SJCRH30 (cell line): ENCODE data around the gene LCE3E. TPM values are rescaled to one million over a fixed set of nuclear protein-coding genes. Genes with fewer than 3 reads are reported as not detected.

ENCODE experiments used
- DNase-seq, 2 experiments: peaks; one replicate each; pipeline ENCODE4 v3.0.0-alpha.2; 2015 to 2020
- H3K27ac ChIP-seq: fragments of 250-450 bp; sonication (Bioruptor Pico); 2 replicates; pipeline ENCODE4 v1.5.1; 2020; ENCODE audit warnings: mild to moderate bottlenecking, moderate library complexity
- H3K27me3 ChIP-seq: fragments of 250-450 bp; sonication (Bioruptor Pico); 2 replicates; pipeline ENCODE4 v1.5.1; 2020; ENCODE audit warnings: mild to moderate bottlenecking, moderate library complexity
- H3K36me3 ChIP-seq: fragments of 250-450 bp; sonication (Bioruptor Pico); 2 replicates; pipeline ENCODE4 v1.5.1; 2020; ENCODE audit warnings: mild to moderate bottlenecking, moderate library complexity
- H3K4me1 ChIP-seq: fragments of 250-450 bp; sonication (Bioruptor Pico); 2 replicates; pipeline ENCODE4 v1.5.1; 2020; ENCODE audit warnings: mild to moderate bottlenecking, moderate library complexity
- H3K4me3 ChIP-seq: fragments of 250-450 bp; sonication (Bioruptor Pico); 2 replicates; pipeline ENCODE4 v1.5.1; 2020; ENCODE audit warnings: mild to moderate bottlenecking, moderate library complexity
- H3K9me3 ChIP-seq: fragments of 250-450 bp; sonication (Bioruptor Pico); replicated peaks from 2 replicates; pipeline ENCODE4 v1.5.1; 2020; ENCODE audit warnings: mild to moderate bottlenecking, moderate library complexity
- total RNA-seq: library from RNA; depleted of rRNA; stranded (reverse); fragments of >200 nt; shearing (Covaris generic); gene quantifications from 2 replicates; pipeline ENCODE4 v1.2.3, GENCODE V29; 2014; rRNA removed

LCE3E gene
- total RNA-seq, 1 experiment from 2014 or later, result not detected

DNA sequence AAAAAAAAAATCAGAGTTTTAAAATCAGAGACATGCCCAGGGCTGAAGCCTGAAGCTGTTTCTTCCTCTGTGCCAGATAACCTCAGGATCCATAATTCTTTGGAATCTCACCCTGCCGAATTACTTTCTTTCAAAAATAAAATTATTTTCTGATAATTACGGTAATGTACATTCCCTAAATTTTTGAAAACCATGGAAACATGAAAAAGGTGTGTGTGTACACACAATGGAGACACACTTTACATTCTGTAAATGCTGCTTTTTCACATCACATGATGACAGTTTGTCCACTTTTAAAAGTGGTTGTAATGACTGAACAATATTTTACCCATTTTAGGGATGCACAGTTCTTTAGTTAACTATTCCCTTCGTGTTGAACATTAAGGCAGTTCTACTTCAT, 30.8 kb downstream of the LCE3E start:
- H3K36me3 ChIP-seq, result no peaks in the 10 kb centered on the region
- H3K4me1 ChIP-seq, result no peaks in the 10 kb centered on the region
- no peak overlapping the region for H3K27ac ChIP-seq
- H3K9me3 ChIP-seq, result no peaks in the 10 kb centered on the region
- H3K4me3 ChIP-seq, result no peak overlapping the region
- no peak for DNase-seq
- H3K27me3 ChIP-seq, result no peaks in the 10 kb centered on the region

DNA sequence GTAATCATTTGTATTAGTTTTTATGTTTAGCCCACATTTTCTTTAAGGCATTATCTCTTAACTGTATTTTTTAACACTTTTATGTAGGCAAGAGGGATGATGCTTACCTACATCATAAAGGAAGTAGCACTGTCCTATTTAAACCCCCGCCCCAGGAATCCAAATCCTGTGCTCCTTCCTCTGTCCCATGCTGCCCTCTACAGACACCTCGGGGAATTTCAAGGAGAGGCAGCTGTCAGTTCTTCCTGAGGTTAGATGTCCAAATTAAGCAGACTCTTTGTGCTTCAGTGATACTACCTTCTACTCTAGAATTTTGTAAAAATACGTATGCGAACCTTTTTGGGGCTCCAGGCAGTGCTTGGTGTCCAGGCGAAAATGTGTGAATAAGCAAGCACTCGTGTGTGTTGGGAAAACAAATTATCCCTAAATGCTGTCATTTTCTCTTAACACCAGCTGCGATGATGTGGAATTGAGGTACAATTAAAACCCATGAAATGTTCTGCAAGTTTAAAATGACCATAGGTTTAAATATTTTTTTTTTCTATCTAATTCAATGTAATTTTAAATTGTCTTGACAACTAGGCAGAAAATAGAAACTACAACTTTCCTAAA, 33.1 kb downstream of the LCE3E start:
- Histone ChIP-seq H3K27ac (no peak overlapping the region), H3K9me3 (no peaks in the 10 kb centered on the region), H3K27me3 (no peaks in the 10 kb centered on the region), H3K4me3 (no peak overlapping the region), H3K36me3 (no peaks in the 10 kb centered on the region), H3K4me1 (no peaks in the 10 kb centered on the region)
- DNase-seq, result peak; percentile 39 to 63

DNA sequence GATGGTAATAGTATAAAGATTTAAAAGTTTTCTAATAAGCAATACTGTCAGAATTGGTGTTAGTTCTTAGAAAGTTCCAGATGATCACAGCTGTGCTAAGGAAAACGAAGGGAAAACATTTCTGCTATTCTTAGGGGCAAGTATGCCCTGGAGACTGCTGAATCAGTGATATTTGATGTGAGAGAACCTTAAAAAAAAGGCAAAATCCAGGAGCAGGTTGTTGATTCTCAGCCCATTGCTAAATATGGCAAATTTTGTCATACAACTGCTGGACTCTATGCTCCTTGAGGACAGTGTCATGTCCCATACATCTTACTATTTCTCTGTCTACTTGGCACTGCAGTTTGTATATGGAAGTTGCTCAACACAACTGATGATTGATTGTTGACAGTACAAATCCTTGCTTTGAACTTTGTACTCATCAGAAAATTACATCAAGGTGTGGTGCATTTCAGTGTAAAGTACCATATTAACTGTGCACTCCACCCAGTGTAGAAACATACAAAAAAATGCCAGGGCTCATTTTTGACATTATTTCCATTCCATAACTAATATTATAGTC, 41.4 kb downstream of the LCE3E start:
- H3K27me3 ChIP-seq, result no peaks in the 10 kb centered on the region
- H3K4me3 ChIP-seq, result no peak overlapping the region
- no peak for DNase-seq
- H3K4me1 ChIP-seq, result no peaks in the 10 kb centered on the region
- no peaks in the 10 kb centered on the region for H3K9me3 ChIP-seq
- no peaks in the 10 kb centered on the region for H3K36me3 ChIP-seq
- no peak overlapping the region for H3K27ac ChIP-seq

GRCh38 chr1:152520561-152521090, 46.0 kb downstream of the LCE3E start:
- Histone ChIP-seq H3K9me3 (no peaks in the 10 kb centered on the region), H3K27ac (no peak overlapping the region), H3K27me3 (no peaks in the 10 kb centered on the region), H3K4me1 (no peaks in the 10 kb centered on the region), H3K36me3 (no peaks in the 10 kb centered on the region), H3K4me3 (no peak overlapping the region)
- DNase-seq, result no peak

DNA sequence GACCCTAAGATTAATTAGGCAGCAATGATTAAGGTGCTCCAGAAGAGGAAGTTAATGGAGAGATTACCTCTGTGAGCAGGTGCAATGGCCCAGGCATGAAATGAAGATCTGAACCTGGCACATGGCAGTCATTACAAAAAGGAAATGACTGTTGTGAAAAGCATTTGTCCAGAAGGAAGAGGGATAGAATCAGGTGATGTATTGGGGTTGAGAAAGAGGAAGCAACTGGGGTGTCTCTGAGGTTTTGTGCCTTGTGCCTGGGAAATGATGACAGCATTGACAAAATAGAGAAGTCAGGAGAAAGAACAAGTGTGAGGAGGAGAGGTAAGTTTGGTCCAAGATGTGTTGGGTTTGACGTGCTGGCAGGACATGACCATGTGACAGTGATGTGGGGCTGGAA, 46.7 kb downstream of the LCE3E start:
- DNase-seq, result no peak
- Histone ChIP-seq H3K36me3 (no peaks in the 10 kb centered on the region), H3K9me3 (no peaks in the 10 kb centered on the region), H3K4me1 (no peaks in the 10 kb centered on the region), H3K27me3 (no peaks in the 10 kb centered on the region), H3K27ac (no peak overlapping the region), H3K4me3 (no peak overlapping the region)

GRCh38 chr1:152517237-152517811, 49.3 kb downstream of the LCE3E start:
- no peak for DNase-seq
- Histone ChIP-seq H3K36me3 (no peaks in the 10 kb centered on the region), H3K27me3 (no peaks in the 10 kb centered on the region), H3K4me1 (no peaks in the 10 kb centered on the region), H3K9me3 (no peaks in the 10 kb centered on the region), H3K27ac (no peak overlapping the region), H3K4me3 (no peak overlapping the region)

- Histone ChIP-seq H3K4me3 (no peak overlapping the region), H3K27me3 (no peaks in the 10 kb centered on the region), H3K9me3 (no peaks in the 10 kb centered on the region), H3K36me3 (no peaks in the 10 kb centered on the region), H3K27ac (no peak overlapping the region), H3K4me1 (no peaks in the 10 kb centered on the region)
- DNase-seq, result no peak
These were observed 50.5 kb downstream of the LCE3E start for GRCh38 chr1:152516082-152516481.

Other genes with a start within 250 kb of the LCE3E start
- gene FLG, start 241.5 kb downstream of the LCE3E start, total RNA-seq, result 0.03 and 0.04 TPM in 2 replicates
- not detected in 2 replicates for gene FLG2, start 206.8 kb downstream of the LCE3E start, total RNA-seq
- gene CRNN, start 152.5 kb downstream of the LCE3E start, total RNA-seq, result not detected in 2 replicates
- not detected in 2 replicates for gene LCE5A, start 56.0 kb downstream of the LCE3E start, total RNA-seq
- not detected in 2 replicates for gene CRCT1, start 52.3 kb downstream of the LCE3E start, total RNA-seq
- not detected in 2 replicates for gene LCE3D, start 13.7 kb upstream of the LCE3E start, total RNA-seq
- not detected in 2 replicates for gene LCE3C, start 33.5 kb upstream of the LCE3E start, total RNA-seq
- not detected in 2 replicates for gene LCE3B, start 47.0 kb upstream of the LCE3E start, total RNA-seq
- not detected in 2 replicates for gene LCE3A, start 56.3 kb upstream of the LCE3E start, total RNA-seq
- not detected in 2 replicates for gene LCE2D, start 96.6 kb upstream of the LCE3E start, total RNA-seq
- not detected in 2 replicates for gene LCE2C, start 108.5 kb upstream of the LCE3E start, total RNA-seq
- not detected in 2 replicates for gene LCE2B, start 119.3 kb upstream of the LCE3E start, total RNA-seq
- not detected in 2 replicates for gene LCE2A, start 131.6 kb upstream of the LCE3E start, total RNA-seq
- gene LCE4A, start 141.4 kb upstream of the LCE3E start, total RNA-seq, result not detected in 2 replicates
- gene KPRP, start 191.2 kb upstream of the LCE3E start, total RNA-seq, result not detected in 2 replicates
- not detected in 2 replicates for gene LCE1F, start 208.4 kb upstream of the LCE3E start, total RNA-seq
- not detected in 2 replicates for gene LCE1E, start 219.5 kb upstream of the LCE3E start, total RNA-seq
- not detected in 2 replicates for gene LCE1D, start 229.9 kb upstream of the LCE3E start, total RNA-seq
- gene LCE1C, start 239.9 kb upstream of the LCE3E start, total RNA-seq, result not detected in 2 replicates
- gene LCE1B, start 245.2 kb upstream of the LCE3E start, total RNA-seq, result not detected in 2 replicates